ENCODE results near the gene DGKE.

The DGKE gene

GRCh38 chr17:56914581-56915273 is 80.8 kb downstream of the DGKE start:
- Histone ChIP-seq H3K9me3 (ENCODE audit: control insufficient read depth, insufficient read depth, low read depth, low read length) (no peaks in the 10 kb centered on the region), H3K27ac (ENCODE audit: extremely low read depth, low read depth, low read length) (no peak overlapping the region; the same call in 1 of the 2 replicates), H3K4me1 (ENCODE audit: control insufficient read depth, insufficient read depth, low read length) (peaks cover 4% of the 10 kb centered on the region), H3K4me3 (ENCODE audit: low read depth, low read length) (peak overlapping the region; percentile 92), H3K36me3 (ENCODE audit: control insufficient read depth in 2 of 2, insufficient read depth in 1 of 2, low read length in 2 of 2) (peaks cover 0 to 15% of the 10 kb centered on the region in 2 experiments; a peak in 2 of 3 replicates)
- 0 out of 2 replicates have a peak, but pooled peaks have one; percentile 18 for TF ChIP-seq ZNF2 (tag by site-specific recombination; IDR thresholded peaks at IDR 0.05)
- TF ChIP-seq PRDM10 (tag by site-specific recombination; IDR thresholded peaks at IDR 0.05) = peak; percentile 95
- no peak for TF ChIP-seq ZNF660 (tag by site-specific recombination; IDR thresholded peaks at IDR 0.05)
- 0 out of 2 replicates have a peak, but pooled peaks have one; percentile 12 for TF ChIP-seq ZNF600 (tag by site-specific recombination; IDR thresholded peaks at IDR 0.05)
- TF ChIP-seq ZNF747 (tag by site-specific recombination; IDR thresholded peaks at IDR 0.05) = no peak
- no peak for TF ChIP-seq RBAK (tag by site-specific recombination; IDR thresholded peaks at IDR 0.05)
- TF ChIP-seq ZNF664 (tag by site-specific recombination; IDR thresholded peaks at IDR 0.05) = no peak
- TF ChIP-seq ZNF335 (tag by site-specific recombination; conservative IDR thresholded peaks at IDR 0.05) = no peak
- TF ChIP-seq PRDM1 (tag by site-specific recombination; IDR thresholded peaks at IDR 0.05) = 0 out of 2 replicates have a peak, but pooled peaks have one; percentile 16
- TF ChIP-seq ZNF169 (tag by site-specific recombination; IDR thresholded peaks at IDR 0.05) = no peak
- peak; percentile 99 for TF ChIP-seq ZNF596 (tag by site-specific recombination; IDR thresholded peaks at IDR 0.05)
- peak; percentile 66 for TF ChIP-seq ZNF366 (tag by site-specific recombination; conservative IDR thresholded peaks at IDR 0.05)
- ChIA-PET POLR2A (interaction anchor here (0.6 to 1.9 kb wide), 28 partner anchors 9 to 757 kb away, joined by 3 to 13 read pairs (median 4); partner anchors contain the start of genes AKAP1, NOG and SCPEP1), CTCF (interaction anchor here (0.8 to 0.9 kb wide), 2 partner anchors 13 to 25 kb away, joined by 3 read pairs; no protein-coding TSS in a partner anchor)

DNA sequence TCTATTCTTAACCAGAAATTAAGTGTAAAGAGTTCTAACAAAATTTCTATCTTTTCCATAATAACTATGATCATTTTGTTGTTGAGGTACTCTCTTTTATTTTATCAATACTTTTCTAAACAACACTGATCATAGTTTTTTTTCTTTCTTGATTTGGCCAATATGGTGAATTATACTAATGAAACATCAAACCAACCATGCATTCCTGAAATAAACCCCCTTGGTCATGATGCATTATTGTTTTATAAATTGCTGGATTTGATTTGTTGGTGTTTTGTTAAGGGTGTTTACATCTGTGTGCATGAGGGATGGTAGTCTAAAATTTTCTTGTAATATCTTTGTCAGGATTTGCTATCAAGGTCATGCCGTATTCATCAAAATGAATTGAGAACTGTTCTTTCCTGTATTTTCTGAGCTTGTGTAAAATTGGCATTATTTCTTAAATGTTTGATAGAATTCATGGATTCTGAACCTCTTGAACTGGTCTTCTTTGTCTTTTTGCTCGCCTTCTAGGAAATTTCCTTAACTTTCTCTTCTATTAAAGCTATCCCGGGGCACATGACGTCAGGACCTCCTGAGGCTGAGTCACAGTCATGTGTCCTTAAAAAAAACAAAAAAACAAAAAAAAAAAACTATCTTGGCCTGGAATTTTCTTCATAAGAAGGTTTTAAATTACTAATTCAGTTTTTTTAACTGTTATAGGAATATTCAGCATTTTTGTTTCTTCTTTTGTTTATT is 83.8 kb downstream of the DGKE start:
- ChIA-PET CTCF (interaction anchor here (0.7 to 1.1 kb wide), 2 partner anchors 22 to 100 kb away, joined by 3 read pairs; no protein-coding TSS in a partner anchor), POLR2A (no interaction called here)
- no peak overlapping the region for H3K27ac ChIP-seq (ENCODE audit: extremely low read depth, low read depth, low read length)
- TF ChIP-seq, protein P1, sequence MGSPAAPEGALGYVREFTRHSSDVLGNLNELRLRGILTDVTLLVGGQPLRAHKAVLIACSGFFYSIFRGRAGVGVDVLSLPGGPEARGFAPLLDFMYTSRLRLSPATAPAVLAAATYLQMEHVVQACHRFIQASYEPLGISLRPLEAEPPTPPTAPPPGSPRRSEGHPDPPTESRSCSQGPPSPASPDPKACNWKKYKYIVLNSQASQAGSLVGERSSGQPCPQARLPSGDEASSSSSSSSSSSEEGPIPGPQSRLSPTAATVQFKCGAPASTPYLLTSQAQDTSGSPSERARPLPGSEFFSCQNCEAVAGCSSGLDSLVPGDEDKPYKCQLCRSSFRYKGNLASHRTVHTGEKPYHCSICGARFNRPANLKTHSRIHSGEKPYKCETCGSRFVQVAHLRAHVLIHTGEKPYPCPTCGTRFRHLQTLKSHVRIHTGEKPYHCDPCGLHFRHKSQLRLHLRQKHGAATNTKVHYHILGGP (tag by site-specific recombination; IDR thresholded peaks at IDR 0.05) = peak; percentile 75; the same call in 1 of the 2 replicates
- peak; percentile 67 for TF ChIP-seq SETDB1 (IDR thresholded peaks at IDR 0.05; ENCODE audit: insufficient read length, low read length)
- TF ChIP-seq ZNF521 (tag by site-specific recombination; IDR thresholded peaks at IDR 0.05) = no peak
- H3K36me3 ChIP-seq (ENCODE audit: control insufficient read depth in 2 of 2, insufficient read depth in 1 of 2, low read length in 2 of 2) = no peaks in the 10 kb centered on the region
- H3K4me3 ChIP-seq (ENCODE audit: low read depth, low read length) = no peak overlapping the region
- peaks cover 4% of the 10 kb centered on the region; the same call in 1 of the 2 replicates for H3K4me1 ChIP-seq (ENCODE audit: control insufficient read depth, insufficient read depth, low read length)
- no peaks in the 10 kb centered on the region for H3K9me3 ChIP-seq (ENCODE audit: control insufficient read depth, insufficient read depth, low read depth, low read length)

All from HEK293 (cell line).